NCI-H2171 (cell line): ENCODE results near the gene RRAGA.
"Not testable (repeated sequence)": the region's sequence is repeated elsewhere in the genome, so short reads cannot be mapped to it uniquely, and the experiment has no call there.

Experiments used
- DNase-seq: peaks from one replicate; lab custom pipeline; 2025; lab: John Stamatoyannopoulos, UW

Gene RRAGA, protein sequence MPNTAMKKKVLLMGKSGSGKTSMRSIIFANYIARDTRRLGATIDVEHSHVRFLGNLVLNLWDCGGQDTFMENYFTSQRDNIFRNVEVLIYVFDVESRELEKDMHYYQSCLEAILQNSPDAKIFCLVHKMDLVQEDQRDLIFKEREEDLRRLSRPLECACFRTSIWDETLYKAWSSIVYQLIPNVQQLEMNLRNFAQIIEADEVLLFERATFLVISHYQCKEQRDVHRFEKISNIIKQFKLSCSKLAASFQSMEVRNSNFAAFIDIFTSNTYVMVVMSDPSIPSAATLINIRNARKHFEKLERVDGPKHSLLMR

DNA sequence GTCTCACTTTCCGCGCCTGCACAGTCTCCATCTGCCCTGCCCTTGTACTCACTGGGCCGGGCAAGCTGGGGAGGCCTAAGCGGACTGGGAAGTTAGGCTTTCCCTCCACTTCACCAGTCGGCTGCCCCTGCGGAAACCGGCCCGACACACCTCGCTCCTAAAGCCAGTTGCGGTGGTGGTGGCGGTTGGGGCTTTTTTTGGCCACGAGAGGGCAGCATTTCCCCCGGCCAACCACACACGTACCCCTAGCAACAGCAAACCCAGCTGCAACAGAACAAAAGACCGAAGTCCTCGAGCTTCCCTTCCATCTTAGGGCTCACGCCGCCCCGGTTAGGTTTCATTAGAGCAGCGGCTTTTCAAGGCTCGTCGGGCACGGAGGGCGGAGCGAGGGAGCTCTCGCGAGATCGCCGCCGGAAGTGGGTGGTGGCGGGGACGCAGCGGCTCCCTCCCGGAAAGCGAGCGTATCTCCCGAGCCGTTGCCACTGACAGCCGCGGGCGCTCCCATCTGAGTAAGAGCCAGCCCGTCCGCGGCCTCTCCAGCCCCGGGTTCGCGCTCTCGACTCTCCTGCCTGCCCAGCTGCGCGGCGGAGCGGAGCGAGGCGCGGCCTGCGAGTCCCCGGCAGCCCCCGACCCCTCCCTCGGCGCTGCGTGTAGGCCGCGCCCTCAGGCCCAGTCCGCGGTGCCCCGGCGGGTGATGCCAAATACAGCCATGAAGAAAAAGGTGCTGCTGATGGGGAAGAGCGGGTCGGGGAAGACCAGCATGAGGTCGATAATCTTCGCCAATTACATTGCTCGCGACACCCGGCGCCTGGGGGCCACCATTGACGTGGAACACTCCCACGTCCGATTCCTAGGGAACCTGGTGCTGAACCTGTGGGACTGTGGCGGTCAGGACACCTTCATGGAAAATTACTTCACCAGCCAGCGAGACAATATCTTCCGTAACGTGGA lies at the start of gene RRAGA:
Gene RRAGA, plus strand, starts transcription at position 462 of the 951 bp plus-strand sequence. Its CDS starts 233 bp downstream, at position 695.
- DNase-seq: peak; percentile 84

DNA sequence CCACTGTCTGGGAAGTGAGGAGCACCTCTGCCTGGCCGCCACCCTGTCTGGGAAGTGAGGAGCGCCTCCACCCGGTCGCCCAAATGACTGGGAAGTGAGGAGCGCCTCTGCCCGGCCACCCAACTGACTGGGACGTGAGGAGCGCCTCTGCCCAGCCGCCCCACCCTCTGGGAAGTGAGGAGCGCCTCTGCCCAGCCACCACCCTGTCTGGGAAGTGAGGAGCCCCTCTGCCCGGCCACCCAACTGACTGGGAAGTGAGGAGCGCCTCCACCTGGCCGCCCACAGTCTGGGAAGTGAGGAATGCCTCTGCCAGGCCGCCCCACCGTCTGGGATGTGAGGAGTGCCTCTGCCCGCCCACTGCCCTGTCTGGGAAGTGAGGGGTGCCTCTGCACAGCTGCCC lies 49.1 kb upstream of the RRAGA start:
- no peak for DNase-seq

DNA sequence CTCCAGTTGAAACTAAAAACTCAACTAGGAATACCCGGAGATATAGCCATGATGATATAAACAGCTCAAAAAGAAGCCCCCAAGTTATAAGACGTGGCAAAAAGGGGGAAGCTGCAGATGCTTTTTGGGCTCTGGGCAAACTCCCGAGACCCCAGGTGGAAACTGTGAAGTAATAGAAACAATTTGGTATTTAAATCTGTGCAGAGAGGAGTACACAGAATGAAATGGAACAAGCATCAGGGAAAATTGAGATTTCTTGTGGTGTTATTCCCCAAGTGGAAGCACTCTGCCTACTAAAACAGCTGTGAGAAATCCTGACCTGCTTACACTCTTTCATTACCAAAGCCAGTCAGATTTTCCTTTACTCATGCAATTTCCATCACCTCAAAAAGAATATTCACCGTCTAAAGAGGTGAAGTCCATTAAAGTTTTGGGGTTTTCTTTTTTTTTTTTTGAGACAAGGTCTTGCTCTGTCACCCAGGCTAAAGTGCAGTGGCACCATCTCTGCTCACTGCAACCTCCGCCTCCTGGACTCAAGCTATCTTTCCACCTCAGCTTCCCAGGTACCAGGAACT lies 39.7 kb upstream of the RRAGA start:
- DNase-seq: no peak

DNA sequence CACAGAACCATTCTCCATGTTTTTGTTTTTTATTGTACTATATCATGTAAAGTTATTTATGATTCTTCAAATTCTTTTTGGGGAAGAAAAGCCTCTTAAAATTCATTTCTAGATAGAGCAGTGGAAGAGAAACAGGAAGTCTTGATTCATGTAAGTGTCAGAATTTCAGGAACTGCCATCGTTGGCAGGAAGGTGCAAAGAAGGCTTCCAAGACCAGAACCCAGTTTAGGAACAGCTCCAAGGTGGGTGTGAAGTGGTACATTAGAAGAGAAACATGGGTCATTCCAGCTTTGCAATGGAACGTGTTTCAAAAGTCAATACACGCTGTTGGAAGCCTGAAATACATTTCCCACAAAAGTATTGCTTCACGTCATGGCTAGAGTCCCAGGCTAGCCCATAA lies 31.0 kb upstream of the RRAGA start:
- DNase-seq: no peak

DNA sequence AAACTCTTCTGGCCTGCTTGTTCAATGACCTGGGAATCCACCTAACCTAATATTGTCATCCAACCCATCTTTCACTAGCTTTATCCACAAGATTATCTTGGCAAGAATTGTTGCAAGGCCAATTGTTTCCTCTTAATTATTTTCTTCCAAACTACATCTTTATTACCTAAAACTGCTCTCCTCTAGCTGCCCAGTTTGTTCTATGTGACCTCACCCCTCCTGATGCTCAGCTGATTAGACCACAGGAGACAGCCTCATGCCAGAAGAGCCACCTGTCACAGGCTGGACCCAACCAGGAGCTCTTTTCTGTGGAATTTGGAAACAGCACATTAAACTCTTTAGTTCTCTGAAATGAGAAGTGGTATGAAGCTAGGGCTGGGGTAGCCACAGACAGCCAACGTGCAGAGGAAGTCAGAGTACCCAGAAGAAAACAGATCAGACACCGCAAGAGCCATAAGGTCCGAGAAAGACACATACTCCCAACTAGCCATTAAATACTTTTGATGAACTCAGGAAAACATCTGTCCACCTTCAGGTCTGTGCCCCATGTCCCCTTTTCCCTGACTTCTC lies 28.3 kb upstream of the RRAGA start:
- no peak for DNase-seq

DNA sequence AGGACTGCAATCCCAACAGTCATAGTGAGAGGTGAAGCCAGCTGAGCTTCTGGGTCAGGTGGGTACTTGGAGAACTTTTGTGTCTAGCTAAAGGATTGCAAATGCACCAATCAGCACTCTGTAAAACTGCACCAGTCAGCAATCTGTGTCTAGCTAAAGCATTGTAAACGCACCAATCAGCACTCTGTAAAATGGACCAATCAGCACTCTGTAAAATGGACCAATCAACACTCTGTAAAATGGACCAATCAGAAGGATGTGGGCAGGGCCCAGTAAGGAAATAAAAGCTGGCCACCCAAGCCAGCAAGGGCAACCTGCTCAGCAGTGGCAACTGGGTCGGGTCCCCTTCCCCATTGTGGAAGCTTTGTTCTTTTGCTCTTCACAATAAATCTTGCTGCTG lies 27.6 kb upstream of the RRAGA start:
- not testable (repeated sequence) for DNase-seq

DNA sequence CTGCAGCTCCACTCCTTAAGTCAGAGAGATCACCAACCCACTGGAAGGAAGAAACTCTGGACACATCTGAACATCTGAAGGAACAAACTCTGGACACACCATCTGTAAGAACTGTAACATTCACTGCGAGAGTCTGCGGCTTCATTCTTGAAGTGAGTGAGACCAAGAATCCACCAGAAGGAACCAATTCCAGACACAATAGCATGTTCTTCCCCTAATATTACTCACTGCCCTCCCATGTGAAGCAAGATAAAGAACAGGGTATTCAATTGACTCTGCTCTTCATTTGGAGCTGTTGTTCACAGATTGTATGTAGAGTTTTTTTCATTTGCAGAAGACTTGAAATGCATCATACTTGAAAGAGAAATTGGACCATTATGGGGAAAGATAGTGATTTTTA lies 27.0 kb upstream of the RRAGA start:
- DNase-seq: no peak

DNA sequence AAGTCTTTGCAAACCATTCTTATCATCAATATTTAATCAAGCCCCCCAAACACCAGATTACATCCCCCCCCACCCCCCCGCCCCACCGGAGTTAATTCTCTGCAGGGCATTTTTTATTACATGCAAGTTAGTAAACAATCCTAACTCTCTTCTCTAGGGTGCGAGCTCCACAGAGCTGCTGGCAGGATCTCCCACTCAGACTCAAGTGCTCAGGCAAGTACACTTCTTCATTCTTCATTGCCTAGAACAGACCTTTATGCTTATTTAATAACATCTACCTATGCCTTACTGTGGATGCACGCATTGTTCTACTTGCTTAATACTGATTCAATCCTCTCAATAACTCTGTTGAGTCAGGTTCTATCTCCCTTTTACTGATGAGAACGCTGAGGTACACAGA lies 26.1 kb upstream of the RRAGA start:
- no peak for DNase-seq

DNA sequence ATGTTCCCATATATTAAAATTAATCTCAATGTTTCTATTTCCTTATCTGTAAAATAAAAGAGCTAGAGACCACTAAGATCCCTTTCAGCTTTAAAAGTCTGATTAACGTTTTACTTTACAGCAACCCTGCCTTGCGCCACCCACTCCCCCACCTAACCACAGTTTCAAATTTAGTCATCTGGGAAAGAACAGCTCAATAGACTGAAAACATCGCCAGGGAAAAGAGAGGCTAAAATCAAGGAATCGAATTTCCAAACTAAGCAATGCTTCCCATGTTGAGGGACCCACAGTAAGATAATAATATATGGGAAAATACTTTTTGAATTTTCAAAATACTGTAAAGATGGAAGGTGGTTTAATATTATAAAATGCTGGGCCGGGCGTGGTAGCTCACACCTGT lies 22.9 kb upstream of the RRAGA start:
- no peak for DNase-seq

DNA sequence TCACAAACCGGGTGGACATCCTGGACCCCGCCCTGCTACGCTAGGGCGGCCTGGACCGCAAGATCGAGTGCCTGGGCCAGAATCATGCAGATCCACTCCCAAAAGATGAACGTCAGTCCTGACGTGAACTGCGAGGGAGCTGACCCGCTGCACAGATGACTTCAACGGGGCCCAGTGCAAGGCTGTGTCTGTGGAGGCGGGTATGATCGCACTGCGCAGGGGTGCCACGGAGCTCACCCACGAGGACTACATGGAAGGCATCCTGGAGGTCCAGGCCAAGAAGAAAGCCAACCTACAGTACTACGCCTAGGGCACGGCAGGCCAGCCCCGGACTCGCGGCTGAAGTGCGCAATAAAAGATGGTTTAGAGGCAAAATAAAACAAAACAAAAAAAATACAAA lies 21.4 kb upstream of the RRAGA start:
- no peak for DNase-seq

DNA sequence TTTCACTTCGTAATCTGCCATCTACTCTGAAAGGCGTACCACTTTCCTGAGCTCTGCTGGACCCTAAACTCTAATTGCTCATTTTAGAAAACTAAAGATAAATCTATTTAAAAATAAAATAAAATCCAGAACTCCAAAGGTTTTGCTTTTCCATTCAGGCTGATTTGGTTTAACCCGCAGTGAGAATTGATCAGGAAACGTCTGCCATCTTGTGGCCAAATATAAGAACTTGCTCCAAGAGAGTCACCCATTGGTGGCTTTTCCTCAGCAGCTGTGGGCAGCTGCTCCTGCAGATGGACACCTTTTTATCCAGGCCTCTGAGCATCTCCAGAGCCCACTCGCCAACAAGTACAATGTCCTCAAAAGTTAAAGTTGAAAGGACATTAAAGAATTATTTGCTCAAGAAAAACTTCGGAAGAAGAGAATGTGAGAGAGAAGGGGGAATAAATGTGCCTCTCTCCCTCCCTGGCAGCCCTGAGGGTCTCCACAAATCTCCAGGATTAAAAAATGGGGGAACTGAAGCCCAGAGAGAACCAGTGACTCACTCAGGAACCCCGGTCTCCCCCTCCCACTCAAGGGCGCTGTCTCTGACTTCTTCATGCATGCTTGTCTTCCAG lies 20.3 kb upstream of the RRAGA start:
- DNase-seq: peak; percentile 21

DNA sequence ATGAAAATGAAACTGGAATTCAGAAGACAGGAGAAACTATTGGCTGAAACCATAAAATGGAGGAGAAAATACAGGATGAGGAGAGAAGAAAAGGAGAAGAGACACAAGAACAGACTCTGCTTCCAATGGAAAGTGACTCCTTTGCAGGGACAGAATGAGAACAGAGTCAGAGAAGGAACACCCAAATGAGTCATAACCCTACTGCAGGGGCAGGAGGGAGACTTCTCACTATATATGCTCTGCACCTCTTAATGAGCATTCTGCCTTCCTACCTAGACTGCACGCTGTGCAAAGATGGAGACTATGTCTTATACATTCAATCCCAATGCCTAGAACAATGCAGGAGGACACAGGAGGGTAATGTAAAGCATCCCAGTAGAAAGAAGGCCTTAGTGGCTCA lies 18.3 kb upstream of the RRAGA start:
- no peak for DNase-seq

DNA sequence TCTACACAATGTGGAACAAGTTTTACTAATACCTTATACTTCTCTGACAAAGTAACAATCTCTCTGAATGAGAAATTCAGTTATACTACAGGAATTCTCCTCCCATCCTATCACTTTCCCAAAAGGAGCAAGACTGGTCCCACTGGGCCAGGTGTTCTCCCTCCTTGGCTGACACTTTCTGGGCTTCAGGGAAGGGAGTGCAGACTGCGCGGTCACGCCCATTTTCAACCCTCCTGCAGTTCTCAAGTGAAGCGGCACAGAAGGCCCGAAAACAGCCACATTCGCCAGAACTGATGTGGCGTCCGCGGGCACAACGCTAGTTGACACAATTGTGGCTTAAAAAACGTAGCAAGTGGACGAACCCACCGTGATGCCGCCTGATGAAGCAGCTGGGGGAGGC lies 16.8 kb upstream of the RRAGA start:
- DNase-seq: no peak

DNA sequence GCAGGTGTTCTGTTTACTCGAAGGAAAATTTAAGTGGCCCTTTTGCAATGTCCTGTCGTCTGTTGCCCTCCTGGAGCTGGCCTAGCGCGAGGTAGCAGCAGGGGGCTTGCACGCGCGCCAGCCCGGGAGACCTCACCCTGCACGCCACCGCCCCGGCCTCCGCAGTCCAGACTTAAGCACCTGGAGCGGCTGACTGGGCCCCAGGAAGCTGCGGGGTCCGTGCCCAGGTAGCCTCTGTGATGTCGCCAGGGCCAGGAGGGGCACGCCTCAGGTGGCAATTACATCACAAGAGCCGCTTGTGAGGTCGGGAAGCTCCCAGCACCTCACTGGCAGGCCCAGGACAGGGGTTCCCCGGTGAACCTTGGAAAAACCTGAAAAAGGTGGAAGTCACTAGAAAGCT lies 16.2 kb upstream of the RRAGA start, which contains the start of gene SAXO1:
Gene SAXO1, minus strand, starts transcription at position 195 of the 400 bp plus-strand sequence. CDS start 301 bp downstream, outside the sequence.
- DNase-seq: no peak

DNA sequence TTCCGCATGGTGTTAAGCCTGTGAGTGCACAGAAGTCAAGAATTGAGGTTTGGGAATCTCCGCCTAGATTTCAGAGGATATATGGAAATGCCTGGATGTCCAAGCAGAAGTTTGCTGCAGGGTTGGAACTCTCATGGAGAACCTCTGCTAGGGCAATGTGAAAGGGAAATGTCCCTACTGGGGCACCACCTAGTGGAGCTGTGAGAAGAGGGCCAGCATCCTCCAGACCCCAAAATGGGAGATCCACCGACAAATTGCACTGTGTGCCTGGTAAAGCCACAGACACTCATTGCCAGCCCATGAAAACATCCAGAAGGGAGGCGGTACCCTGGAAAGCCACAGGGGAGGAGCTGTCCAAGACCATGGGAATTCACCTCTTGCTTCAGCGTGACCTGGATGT lies 12.6 kb upstream of the RRAGA start:
- DNase-seq: no peak

DNA sequence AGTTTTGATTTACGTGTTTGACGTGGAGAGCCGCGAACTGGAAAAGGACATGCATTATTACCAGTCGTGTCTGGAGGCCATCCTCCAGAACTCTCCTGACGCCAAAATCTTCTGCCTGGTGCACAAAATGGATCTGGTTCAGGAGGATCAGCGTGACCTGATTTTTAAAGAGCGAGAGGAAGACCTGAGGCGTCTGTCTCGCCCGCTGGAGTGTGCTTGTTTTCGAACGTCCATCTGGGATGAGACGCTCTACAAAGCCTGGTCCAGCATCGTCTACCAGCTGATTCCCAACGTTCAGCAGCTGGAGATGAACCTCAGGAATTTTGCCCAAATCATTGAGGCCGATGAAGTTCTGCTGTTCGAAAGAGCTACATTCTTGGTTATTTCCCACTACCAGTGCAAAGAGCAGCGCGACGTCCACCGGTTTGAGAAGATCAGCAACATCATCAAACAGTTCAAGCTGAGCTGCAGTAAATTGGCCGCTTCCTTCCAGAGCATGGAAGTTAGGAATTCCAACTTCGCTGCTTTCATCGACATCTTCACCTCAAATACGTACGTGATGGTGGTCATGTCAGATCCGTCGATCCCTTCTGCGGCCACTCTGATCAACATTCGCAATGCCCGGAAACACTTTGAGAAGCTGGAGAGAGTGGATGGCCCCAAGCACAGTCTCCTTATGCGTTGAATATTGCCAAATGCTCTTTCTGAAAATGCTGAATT lies 850 bp downstream of the RRAGA start:
- DNase-seq: no peak

DNA sequence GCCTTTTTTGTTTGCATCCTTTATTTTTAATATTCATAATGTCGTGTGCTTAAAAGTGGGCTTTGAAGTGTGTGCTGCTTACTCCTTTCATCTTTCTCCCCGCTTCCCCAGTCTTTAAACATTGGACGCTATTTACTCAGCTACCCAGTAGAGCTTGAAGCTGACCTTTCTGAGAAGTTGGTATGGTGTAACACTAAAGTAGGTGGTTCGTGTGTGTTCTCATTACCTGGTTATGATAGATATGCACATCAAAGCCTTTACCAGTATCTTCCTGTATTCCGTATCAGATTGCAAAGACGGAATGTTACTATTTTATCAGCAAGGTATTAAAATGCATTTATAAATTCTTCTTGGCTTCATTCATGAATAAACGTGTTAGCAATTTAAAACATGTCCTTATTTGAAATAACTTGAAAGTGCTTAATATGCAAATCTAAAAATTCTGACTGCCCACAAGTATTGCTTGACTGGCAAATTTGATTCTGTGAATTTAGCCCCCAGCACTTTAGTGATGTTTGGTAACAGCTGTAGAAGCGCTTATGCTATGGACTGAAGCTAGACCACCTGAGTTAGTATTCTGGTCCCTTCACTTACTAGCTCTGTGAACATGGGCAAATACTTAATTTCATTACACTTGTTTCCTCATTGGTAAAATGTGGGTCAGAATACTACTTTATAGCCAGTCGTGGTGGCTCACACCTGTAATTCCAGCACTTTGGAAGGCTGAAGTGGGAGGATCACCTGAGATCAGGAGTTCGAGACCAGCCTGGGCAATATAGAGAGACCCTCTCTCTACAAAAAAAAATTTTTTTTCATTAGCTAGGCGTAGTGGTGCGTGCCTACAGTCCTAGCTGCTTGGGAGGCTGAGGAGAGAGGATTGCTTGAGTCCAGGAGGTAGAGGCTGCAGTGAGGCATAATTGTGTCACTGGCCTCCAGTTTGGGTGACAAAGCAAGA lies 1.7 kb downstream of the RRAGA start:
- no peak for DNase-seq

DNA sequence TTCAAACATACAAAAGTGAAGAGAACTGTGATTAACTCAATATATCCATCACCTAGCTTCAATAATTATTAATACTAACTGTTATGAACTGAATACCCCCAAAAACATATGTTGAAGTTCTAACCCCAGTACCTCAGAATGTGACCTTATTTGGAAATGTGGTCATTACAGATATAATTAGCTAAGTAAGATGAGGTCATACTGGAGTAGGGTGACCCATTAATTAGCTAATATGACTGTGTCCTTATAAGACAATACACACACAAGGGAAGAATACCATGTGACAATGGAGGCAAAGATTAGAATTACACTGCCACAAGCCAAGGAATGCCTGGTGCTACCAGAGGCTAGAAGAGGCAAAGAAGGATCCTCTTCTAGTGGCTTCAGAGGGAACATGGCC lies 7.8 kb downstream of the RRAGA start:
- no peak for DNase-seq

DNA sequence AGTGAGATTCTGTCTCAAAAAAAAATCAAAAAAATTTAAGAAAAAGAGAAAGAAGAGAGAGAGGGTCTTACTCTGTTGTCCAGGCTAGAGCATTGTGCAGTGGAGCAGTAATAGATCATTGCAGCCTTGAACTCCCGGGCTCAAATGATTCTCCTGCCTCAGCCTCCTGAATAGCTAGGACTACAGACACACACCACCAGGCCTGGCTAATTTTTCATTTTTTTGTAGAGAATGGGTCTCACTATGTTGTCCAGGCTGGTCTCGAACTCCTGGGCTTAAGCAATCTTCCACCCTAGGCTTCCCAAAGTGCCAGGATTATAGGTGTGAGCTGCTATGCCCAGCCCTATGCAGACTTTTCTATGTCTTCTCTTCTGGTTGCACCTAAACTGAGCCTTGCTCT lies 25.0 kb downstream of the RRAGA start:
- no peak for DNase-seq

DNA sequence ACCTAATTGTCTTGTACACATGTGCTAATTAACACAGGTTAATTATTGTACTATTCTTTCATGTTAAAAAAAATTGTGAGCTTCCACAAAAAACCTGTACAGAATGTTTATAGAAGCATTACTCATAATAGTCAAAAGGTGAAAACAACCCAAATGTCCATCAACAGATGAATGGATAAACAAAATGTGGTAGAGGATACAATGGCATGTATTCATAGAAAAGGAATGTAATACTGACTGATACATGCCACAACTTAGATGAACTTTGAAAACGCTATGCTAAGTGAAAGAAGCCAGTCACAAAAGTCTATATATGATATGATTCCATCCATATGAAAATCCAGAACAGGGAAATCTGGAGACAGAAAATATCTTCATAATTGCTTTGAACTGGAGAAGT lies 25.6 kb downstream of the RRAGA start:
- DNase-seq: no peak
